ENCODE data around the gene REV3L. TPM values are rescaled to one million over a fixed set of nuclear protein-coding genes. Genes with fewer than 3 reads are reported as not detected.

Gene REV3L
- total and polyA plus RNA-seq, 4 donors: 3.8 to 17.7 (median 11.2) TPM

- Histone ChIP-seq H3K4me3 (ENCODE audit: low read depth in 1 of 3, low read length in 3 of 3) (no peak overlapping the region), H3K36me3 (ENCODE audit: control insufficient read depth in 4 of 4, insufficient read depth in 3 of 4, low read depth in 1 of 4, low read length in 3 of 4) (peaks cover 6 to 22% (median 19%) of the 10 kb centered on the region in 4 donors), H3K27me3 (ENCODE audit: control insufficient read depth in 4 of 4, insufficient read depth in 4 of 4, low read length in 3 of 4) (no peaks in the 10 kb centered on the region), H3K9ac (ENCODE audit: low read depth in 1 of 2, low read length in 2 of 2) (no peak overlapping the region), H3K27ac (ENCODE audit: low read depth in 1 of 2, low read length in 2 of 2) (no peak overlapping the region), H3K4me1 (ENCODE audit: control insufficient read depth in 4 of 4, insufficient read depth in 4 of 4, low read length in 3 of 4) (peaks cover 2 to 23% (median 18%) of the 10 kb centered on the region in 4 donors), H3K9me3 (ENCODE audit: control insufficient read depth in 4 of 4, low read length in 3 of 4) (peaks cover 0 to 6% (median 3%) of the 10 kb centered on the region in 4 donors)
- DNase-seq (ENCODE audit: low spot score): no peak
- peak; percentile 32 for TF ChIP-seq SP1 (IDR thresholded peaks at IDR 0.05)
- TF ChIP-seq HNF4G (IDR thresholded peaks at IDR 0.05): peak; percentile 60
- peak in 1 of 2 donors; percentile 27 for TF ChIP-seq JUND (IDR thresholded peaks at IDR 0.05)
- TF ChIP-seq ATF3 (IDR thresholded peaks at IDR 0.05): no peak
- peak in 1 of 2 donors; percentile 31 for TF ChIP-seq RXRA (IDR thresholded peaks at IDR 0.05)
- TF ChIP-seq HNF4A (conservative IDR thresholded peaks at IDR 0.05): peak; percentile 94
- TF ChIP-seq ZBTB33 (IDR thresholded peaks at IDR 0.05): no peak
- 47% methylated on average over 1 of the region's 1 CpG for WGBS
Measured at GRCh38 chr6:111277819-111278218, 205.2 kb downstream of the REV3L start.

- no peak overlapping the region for H3K4me3 ChIP-seq (ENCODE audit: low read depth in 1 of 3, low read length in 3 of 3)
- WGBS: 89% methylated on average over 3 of the region's 3 CpGs
- H3K36me3 ChIP-seq (ENCODE audit: control insufficient read depth in 4 of 4, insufficient read depth in 3 of 4, low read depth in 1 of 4, low read length in 3 of 4): peaks cover 6 to 22% (median 19%) of the 10 kb centered on the region in 4 donors
Measured at GRCh38 chr6:111276736-111277135, 206.3 kb downstream of the REV3L start.

More at GRCh38 chr6:111276736-111277135, 206.3 kb downstream of the REV3L start:
- Histone ChIP-seq H3K27ac (ENCODE audit: low read depth in 1 of 2, low read length in 2 of 2) (no peak overlapping the region), H3K9ac (ENCODE audit: low read depth in 1 of 2, low read length in 2 of 2) (no peak overlapping the region), H3K9me3 (ENCODE audit: control insufficient read depth in 4 of 4, low read length in 3 of 4) (peaks cover 0 to 6% (median 3%) of the 10 kb centered on the region in 4 donors), H3K27me3 (ENCODE audit: control insufficient read depth in 4 of 4, insufficient read depth in 4 of 4, low read length in 3 of 4) (no peaks in the 10 kb centered on the region), H3K4me1 (ENCODE audit: control insufficient read depth in 4 of 4, insufficient read depth in 4 of 4, low read length in 3 of 4) (peaks cover 2 to 23% (median 18%) of the 10 kb centered on the region in 4 donors)
- TF ChIP-seq HNF4G (IDR thresholded peaks at IDR 0.05) (no peak), CTCF (IDR thresholded peaks at IDR 0.05; ENCODE audit: low read depth, low read length, missing input control) (no peak), TAF1 (conservative IDR thresholded peaks at IDR 0.05) (no peak), EGR1 (IDR thresholded peaks at IDR 0.05; ENCODE audit: low read depth in 2 of 2) (no peak), YY1 (IDR thresholded peaks at IDR 0.05) (no peak), REST (IDR thresholded peaks at IDR 0.05) (no peak)
- no peak for DNase-seq (ENCODE audit: low spot score)
